ENCODE data around the gene CCDC187. TPM values are rescaled to one million over a fixed set of nuclear protein-coding genes. Genes with fewer than 3 reads are reported as not detected.

CCDC187 gene
- total RNA-seq, 1 experiment from 2014 or later: 2.7 TPM

DNA sequence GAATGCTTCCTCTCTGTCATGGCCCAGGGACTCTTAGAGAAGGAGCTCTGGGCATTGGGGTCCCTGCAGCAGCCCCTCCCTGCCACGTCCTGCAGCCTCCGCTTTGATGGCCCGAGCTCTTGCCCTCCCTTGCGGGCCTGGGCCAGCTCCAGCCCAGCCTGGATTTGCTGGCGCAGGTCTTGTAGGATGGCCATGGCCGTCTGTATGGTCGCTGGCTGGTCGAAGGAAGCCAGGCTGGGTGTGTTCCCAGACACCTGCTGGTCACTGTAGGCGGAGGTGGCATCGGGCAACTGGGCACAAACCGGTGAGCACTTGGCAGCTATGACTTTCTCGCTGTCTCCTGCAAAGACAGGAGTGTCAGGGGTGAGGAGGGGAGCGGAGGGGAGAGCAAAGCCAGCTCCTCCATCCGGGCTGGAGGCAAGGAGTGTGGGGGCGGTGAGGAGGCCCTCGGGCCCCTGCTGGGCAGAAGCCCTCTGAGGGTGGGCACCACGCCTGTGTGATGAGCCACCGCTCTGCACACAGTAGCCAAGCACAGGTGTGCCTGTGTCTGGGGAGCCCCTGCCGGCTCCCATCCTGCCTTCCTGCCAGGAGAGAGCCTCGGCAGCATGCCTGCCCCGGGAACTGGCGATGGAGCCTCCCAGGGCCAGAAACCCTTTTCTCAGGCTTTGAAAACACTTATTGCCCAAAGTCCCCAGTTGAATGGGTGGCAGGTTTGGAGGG is 12.4 kb downstream of the CCDC187 start:
- no peaks in the 10 kb centered on the region for H3K9me3 ChIP-seq (ENCODE audit: insufficient read depth, low read depth)
- no peak overlapping the region for H3K27ac ChIP-seq
- H3K4me2 ChIP-seq: no peak overlapping the region
- CTCF ChIA-PET: no interaction called here
- no peaks in the 10 kb centered on the region for H3K9me2 ChIP-seq (ENCODE audit: insufficient read depth)
- BruUV-seq (replicated peaks): no TSS peak
- H3K4me3 ChIP-seq: no peak overlapping the region
- no peaks in the 10 kb centered on the region for H4K20me1 ChIP-seq (ENCODE audit: insufficient read depth)
- H2AFZ ChIP-seq: no peak overlapping the region
- no peaks in the 10 kb centered on the region for H3K36me3 ChIP-seq (ENCODE audit: low read depth)
- H3F3A ChIP-seq (ENCODE audit: insufficient read depth, low read depth): peaks cover 5% of the 10 kb centered on the region; the same call in 1 of the 2 replicates
- intact Hi-C loops (cut with micrococcal nuclease; ENCODE audit: unreplicated experiment): no loop called here
- DNase-seq: no peak
- POLR2A ChIA-PET (ENCODE audit: unreplicated experiment): no interaction called here
- H3K79me2 ChIP-seq (ENCODE audit: low read depth): no peaks in the 10 kb centered on the region
- peaks cover 16% of the 10 kb centered on the region for H3K27me3 ChIP-seq (ENCODE audit: insufficient read depth, low read depth)
- H3K4me1 ChIP-seq (replicated peaks; ENCODE audit: insufficient read depth): peaks cover 5% of the 10 kb centered on the region
- TF ChIP-seq CTCF (conservative IDR thresholded peaks at IDR 0.05) (no peak), EZH2 (IDR thresholded peaks at IDR 0.05; ENCODE audit: low read depth) (no peak)

DNA sequence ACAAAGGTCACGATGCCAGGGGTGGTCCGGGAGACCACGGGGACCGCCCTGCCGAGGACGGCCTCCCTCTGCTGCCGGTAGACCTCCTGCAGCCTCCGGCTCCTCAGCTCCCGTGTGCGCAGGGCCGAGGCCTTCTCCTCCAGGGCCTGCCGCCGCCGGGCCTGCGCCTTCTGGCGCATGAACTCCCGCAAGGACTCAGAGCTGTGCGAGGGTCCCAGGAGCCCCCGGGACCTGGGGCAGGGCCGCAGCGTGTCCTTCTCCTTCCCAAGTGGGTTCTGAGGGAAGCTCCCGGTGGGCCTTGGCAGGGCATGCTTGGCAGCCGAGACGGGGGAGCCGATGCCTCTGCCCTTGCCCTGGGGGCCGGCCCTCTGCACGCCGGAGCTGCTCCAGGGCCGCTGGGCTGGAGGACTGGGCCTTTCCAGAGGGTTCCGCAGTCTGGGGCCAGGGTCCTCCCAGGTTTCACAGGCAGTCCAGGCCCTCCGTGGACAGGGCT is 13.3 kb downstream of the CCDC187 start:
- ChIA-PET POLR2A (ENCODE audit: unreplicated experiment) (no interaction called here), CTCF (no interaction called here)
- Histone ChIP-seq H3K4me2 (no peak overlapping the region), H3K27me3 (ENCODE audit: insufficient read depth, low read depth) (peaks cover 25% of the 10 kb centered on the region), H3K79me2 (ENCODE audit: low read depth) (no peaks in the 10 kb centered on the region), H3K36me3 (ENCODE audit: low read depth) (no peaks in the 10 kb centered on the region), H3K9me3 (ENCODE audit: insufficient read depth, low read depth) (no peaks in the 10 kb centered on the region), H3K4me1 (replicated peaks; ENCODE audit: insufficient read depth) (no peaks in the 10 kb centered on the region), H4K20me1 (ENCODE audit: insufficient read depth) (no peaks in the 10 kb centered on the region), H3K9me2 (ENCODE audit: insufficient read depth) (no peaks in the 10 kb centered on the region), H2AFZ (no peak overlapping the region), H3K27ac (no peak overlapping the region), H3K4me3 (no peak overlapping the region), H3F3A (ENCODE audit: insufficient read depth, low read depth) (peaks cover 5% of the 10 kb centered on the region; the same call in 1 of the 2 replicates)
- TF ChIP-seq CTCF (conservative IDR thresholded peaks at IDR 0.05) (no peak), EZH2 (IDR thresholded peaks at IDR 0.05; ENCODE audit: low read depth) (no peak)
- DNase-seq: no peak
- BruUV-seq (replicated peaks): no TSS peak
- intact Hi-C loops (cut with micrococcal nuclease; ENCODE audit: unreplicated experiment): no loop called here

GRCh38 chr9:136289651-136290507 is 14.0 kb downstream of the CCDC187 start:
- H3K27me3 ChIP-seq (ENCODE audit: insufficient read depth, low read depth): peaks cover 30% of the 10 kb centered on the region
- no peaks in the 10 kb centered on the region for H4K20me1 ChIP-seq (ENCODE audit: insufficient read depth)
- H2AFZ ChIP-seq: no peak overlapping the region
- no peak for TF ChIP-seq CTCF (conservative IDR thresholded peaks at IDR 0.05)
- no peak for TF ChIP-seq EZH2 (IDR thresholded peaks at IDR 0.05; ENCODE audit: low read depth)
- H3K4me1 ChIP-seq (replicated peaks; ENCODE audit: insufficient read depth): no peaks in the 10 kb centered on the region
- no peaks in the 10 kb centered on the region for H3K36me3 ChIP-seq (ENCODE audit: low read depth)
- ChIA-PET CTCF (no interaction called here), POLR2A (ENCODE audit: unreplicated experiment) (no interaction called here)
- no peaks in the 10 kb centered on the region for H3K9me2 ChIP-seq (ENCODE audit: insufficient read depth)
- no peaks in the 10 kb centered on the region for H3K79me2 ChIP-seq (ENCODE audit: low read depth)
- intact Hi-C loops (cut with micrococcal nuclease; ENCODE audit: unreplicated experiment): loop anchor here (10.0 kb wide), 1 partner anchor 325 kb away; the partner anchor contains the start of gene UBAC1
- no TSS peak for BruUV-seq (replicated peaks)
- no peak overlapping the region for H3K4me2 ChIP-seq
- DNase-seq: no peak
- no peak overlapping the region for H3K4me3 ChIP-seq
- H3K9me3 ChIP-seq (ENCODE audit: insufficient read depth, low read depth): no peaks in the 10 kb centered on the region
- H3F3A ChIP-seq (ENCODE audit: insufficient read depth, low read depth): peaks cover 5% of the 10 kb centered on the region; the same call in 1 of the 2 replicates
- H3K27ac ChIP-seq: no peak overlapping the region
